ENCODE results near the gene AKAP7.

- TF ChIP-seq, protein P1, sequence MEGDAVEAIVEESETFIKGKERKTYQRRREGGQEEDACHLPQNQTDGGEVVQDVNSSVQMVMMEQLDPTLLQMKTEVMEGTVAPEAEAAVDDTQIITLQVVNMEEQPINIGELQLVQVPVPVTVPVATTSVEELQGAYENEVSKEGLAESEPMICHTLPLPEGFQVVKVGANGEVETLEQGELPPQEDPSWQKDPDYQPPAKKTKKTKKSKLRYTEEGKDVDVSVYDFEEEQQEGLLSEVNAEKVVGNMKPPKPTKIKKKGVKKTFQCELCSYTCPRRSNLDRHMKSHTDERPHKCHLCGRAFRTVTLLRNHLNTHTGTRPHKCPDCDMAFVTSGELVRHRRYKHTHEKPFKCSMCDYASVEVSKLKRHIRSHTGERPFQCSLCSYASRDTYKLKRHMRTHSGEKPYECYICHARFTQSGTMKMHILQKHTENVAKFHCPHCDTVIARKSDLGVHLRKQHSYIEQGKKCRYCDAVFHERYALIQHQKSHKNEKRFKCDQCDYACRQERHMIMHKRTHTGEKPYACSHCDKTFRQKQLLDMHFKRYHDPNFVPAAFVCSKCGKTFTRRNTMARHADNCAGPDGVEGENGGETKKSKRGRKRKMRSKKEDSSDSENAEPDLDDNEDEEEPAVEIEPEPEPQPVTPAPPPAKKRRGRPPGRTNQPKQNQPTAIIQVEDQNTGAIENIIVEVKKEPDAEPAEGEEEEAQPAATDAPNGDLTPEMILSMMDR (IDR thresholded peaks at IDR 0.05): no peak
- TF ChIP-seq POLR2A (IDR thresholded peaks at IDR 0.05): no peak
These were observed 155.7 kb downstream of the AKAP7 start for GRCh38 chr6:131290955-131291354.

All from lower leg skin (tissue), 3 donors.